H9 (cell line): ENCODE results near the gene RSPRY1. TPM values are rescaled to one million over a fixed set of nuclear protein-coding genes. Genes with fewer than 3 reads are reported as not detected.

Experiments used
- DNase-seq: peaks from one replicate; pipeline ENCODE4 v3.0.0-alpha.2; 2017
- H2AFZ ChIP-seq: one replicate; pipeline ENCODE4 v1.6.1; 2013; ENCODE audit warnings: mild to moderate bottlenecking, low read length, control low read depth, moderate library complexity
- H2AK5ac ChIP-seq: 2 replicates; pipeline ENCODE4 v1.6.1; 2013; ENCODE audit warnings: low read length, control low read depth, mixed read lengths; ENCODE audit not compliant: insufficient read length
- H2BK120ac ChIP-seq: one replicate; pipeline ENCODE4 v1.6.1; 2013; ENCODE audit warnings: low read depth, mild to moderate bottlenecking, low read length, control low read depth, inconsistent platforms; ENCODE audit not compliant: poor library complexity, severe bottlenecking
- H2BK12ac ChIP-seq: 2 replicates; pipeline ENCODE4 v1.6.1; 2013; ENCODE audit warnings: low read length, control low read depth, mixed read lengths, low read depth; ENCODE audit not compliant: insufficient read length
- H2BK15ac ChIP-seq: 2 replicates; pipeline ENCODE4 v1.6.1; 2013; ENCODE audit warnings: low read depth, low read length, control low read depth
- H2BK20ac ChIP-seq: one replicate; pipeline ENCODE4 v1.6.1; 2013; ENCODE audit warnings: low read depth, mild to moderate bottlenecking, low read length, control low read depth, inconsistent platforms; ENCODE audit not compliant: poor library complexity, severe bottlenecking
- H2BK5ac ChIP-seq: 2 replicates; pipeline ENCODE4 v1.6.1; 2013; ENCODE audit warnings: low read length, control low read depth, mixed read lengths; ENCODE audit not compliant: insufficient read length
- H3K14ac ChIP-seq: 2 replicates; pipeline ENCODE4 v1.6.1; 2013; ENCODE audit warnings: low read length, control low read depth; ENCODE audit not compliant: insufficient read depth
- H3K18ac ChIP-seq: 2 replicates; pipeline ENCODE4 v1.6.1; 2013; ENCODE audit warnings: low read depth, mild to moderate bottlenecking, mixed read lengths, low read length, control low read depth; ENCODE audit not compliant: insufficient read length
- H3K23ac ChIP-seq: 2 replicates; pipeline ENCODE4 v1.6.1; 2013; ENCODE audit warnings: low read length, control low read depth, mixed read lengths, low read depth; ENCODE audit not compliant: insufficient read length
- H3K23me2 ChIP-seq: 2 replicates; pipeline ENCODE4 v1.6.1; 2013; ENCODE audit warnings: low read depth, mild to moderate bottlenecking, mixed read lengths, low read length, control low read depth; ENCODE audit not compliant: insufficient read length, poor library complexity, severe bottlenecking
- H3K27ac ChIP-seq: 2 replicates; pipeline ENCODE4 v1.5.1; 2013; ENCODE audit warnings: low read length, control low read depth, mixed read lengths, low read depth; ENCODE audit not compliant: insufficient read length
- H3K27me3 ChIP-seq: 2 replicates; pipeline ENCODE4 v1.6.1; 2013; ENCODE audit warnings: low read length, control low read depth, inconsistent platforms; ENCODE audit not compliant: insufficient read depth
- H3K4ac ChIP-seq: 2 replicates; pipeline ENCODE4 v1.6.1; 2013; ENCODE audit warnings: low read depth, mild to moderate bottlenecking, control low read depth, inconsistent platforms, low read length, moderate library complexity
- H3K4me1 ChIP-seq: 2 replicates; pipeline ENCODE4 v1.6.1; 2013; ENCODE audit warnings: low read length, control low read depth, inconsistent platforms; ENCODE audit not compliant: insufficient read depth
- H3K4me2 ChIP-seq: 2 replicates; pipeline ENCODE4 v1.6.1; 2013; ENCODE audit warnings: low read length, control low read depth, mixed read lengths; ENCODE audit not compliant: insufficient read length, insufficient read depth
- H3K56ac ChIP-seq: 2 replicates; pipeline ENCODE4 v1.6.1; 2013; ENCODE audit warnings: low read depth, mild to moderate bottlenecking, mixed read lengths, low read length, control low read depth; ENCODE audit not compliant: insufficient read length
- H3K79me1 ChIP-seq: 2 replicates; pipeline ENCODE4 v1.6.1; 2013; ENCODE audit warnings: low read depth, mild to moderate bottlenecking, moderate library complexity, low read length, control low read depth, inconsistent platforms; ENCODE audit not compliant: insufficient read depth, poor library complexity, severe bottlenecking
- H3K79me2 ChIP-seq: 2 replicates; pipeline ENCODE4 v1.6.1; 2013; ENCODE audit warnings: low read length, control low read depth, inconsistent platforms; ENCODE audit not compliant: insufficient read depth
- H3K9ac ChIP-seq: 2 replicates; pipeline ENCODE4 v1.6.1; 2013; ENCODE audit warnings: low read length, control low read depth, mixed read lengths; ENCODE audit not compliant: insufficient read length; ENCODE audit errors: extremely low read depth
- H3K9me3 ChIP-seq: one replicate; pipeline ENCODE4 v1.6.1; 2013; ENCODE audit warnings: low read depth, low read length, inconsistent platforms; ENCODE audit not compliant: control insufficient read depth
- H3T11ph ChIP-seq: one replicate; pipeline ENCODE4 v1.6.1; 2013; ENCODE audit warnings: mild to moderate bottlenecking, low read length, control low read depth, inconsistent platforms
- H4K20me1 ChIP-seq: one replicate; pipeline ENCODE4 v1.6.1; 2013; ENCODE audit not compliant: control insufficient read depth, insufficient read length, insufficient read depth
- H4K5ac ChIP-seq: 2 replicates; pipeline ENCODE4 v1.6.1; 2013; ENCODE audit warnings: low read depth, mild to moderate bottlenecking, mixed read lengths, low read length, control low read depth; ENCODE audit not compliant: insufficient read length
- H4K8ac ChIP-seq: replicated peaks from 2 replicates; pipeline ENCODE4 v1.6.1; 2013; ENCODE audit warnings: low read length, control low read depth, mixed read lengths, low read depth; ENCODE audit not compliant: insufficient read length
- H4K91ac ChIP-seq: 2 replicates; pipeline ENCODE4 v1.6.1; 2013; ENCODE audit warnings: low read depth, mild to moderate bottlenecking, moderate library complexity, mixed read lengths, low read length, control low read depth; ENCODE audit not compliant: insufficient read length
- H3K27ac Mint-ChIP-seq, 3 experiments: 2 replicates in 2 of 3; 3 replicates in 1 of 3; pipeline ENCODE4 v1.8.0; 2020 to 2021; ENCODE audit warnings: mixed read lengths in 3 of 3, mild to moderate bottlenecking in 1 of 3, moderate library complexity in 1 of 3
- H3K27me3 Mint-ChIP-seq: 2 replicates; pipeline ENCODE4 v1.8.0; 2021; ENCODE audit warnings: low read depth, mild to moderate bottlenecking, moderate library complexity, mixed read lengths
- H3K36me3 Mint-ChIP-seq, 3 experiments: 2 replicates in 2 of 3; 3 replicates in 1 of 3; pipeline ENCODE4 v1.8.0; 2020 to 2021; ENCODE audit warnings: low read depth in 3 of 3, mixed read lengths in 3 of 3; ENCODE audit not compliant: insufficient read depth in 1 of 3
- H3K4me1 Mint-ChIP-seq, 2 experiments: 2 replicates each; pipeline ENCODE4 v1.8.0; 2020; ENCODE audit warnings: mixed read lengths in 2 of 2
- H3K4me3 Mint-ChIP-seq, 2 experiments: 2 replicates in 1 of 2; 3 replicates in 1 of 2; pipeline ENCODE4 v1.8.0; 2020 to 2021; ENCODE audit warnings: mild to moderate bottlenecking in 2 of 2, mixed read lengths in 2 of 2, moderate library complexity in 1 of 2
- H3K9me3 Mint-ChIP-seq, 2 experiments: 2 replicates in 1 of 2; 3 replicates in 1 of 2; pipeline ENCODE4 v1.8.0; 2020; ENCODE audit warnings: mild to moderate bottlenecking in 2 of 2, mixed read lengths in 2 of 2, moderate library complexity in 1 of 2
- WGBS: extraction: QIAGEN DNeasy Blood & Tissue Kit; methylation state at CpG from one replicate; pipeline ENCODE4 v1.1.7; 2013; ENCODE audit warnings: missing lambda C conversion rate, low lambda C conversion rate, mixed read lengths; ENCODE audit not compliant: insufficient read length; ENCODE audit errors: extremely low coverage; 5-methylcytosine and 5-hydroxymethylcytosine counted together
- total RNA-seq: library from RNA; stranded (reverse); gene quantifications from 2 replicates; pipeline ENCODE4 v1.2.1, GENCODE V29; 2021
- TF ChIP-seq, protein P1 (sequence below): fragments of 200-600 bp; sonication (generic); conservative IDR thresholded peaks from 3 replicates; pipeline ENCODE4 v1.8.0; 2021; ENCODE audit warnings: antibody characterized with exemption, mild to moderate bottlenecking

Gene RSPRY1
- total RNA-seq, 1 experiment from 2014 or later, result 36.1 TPM

DNA sequence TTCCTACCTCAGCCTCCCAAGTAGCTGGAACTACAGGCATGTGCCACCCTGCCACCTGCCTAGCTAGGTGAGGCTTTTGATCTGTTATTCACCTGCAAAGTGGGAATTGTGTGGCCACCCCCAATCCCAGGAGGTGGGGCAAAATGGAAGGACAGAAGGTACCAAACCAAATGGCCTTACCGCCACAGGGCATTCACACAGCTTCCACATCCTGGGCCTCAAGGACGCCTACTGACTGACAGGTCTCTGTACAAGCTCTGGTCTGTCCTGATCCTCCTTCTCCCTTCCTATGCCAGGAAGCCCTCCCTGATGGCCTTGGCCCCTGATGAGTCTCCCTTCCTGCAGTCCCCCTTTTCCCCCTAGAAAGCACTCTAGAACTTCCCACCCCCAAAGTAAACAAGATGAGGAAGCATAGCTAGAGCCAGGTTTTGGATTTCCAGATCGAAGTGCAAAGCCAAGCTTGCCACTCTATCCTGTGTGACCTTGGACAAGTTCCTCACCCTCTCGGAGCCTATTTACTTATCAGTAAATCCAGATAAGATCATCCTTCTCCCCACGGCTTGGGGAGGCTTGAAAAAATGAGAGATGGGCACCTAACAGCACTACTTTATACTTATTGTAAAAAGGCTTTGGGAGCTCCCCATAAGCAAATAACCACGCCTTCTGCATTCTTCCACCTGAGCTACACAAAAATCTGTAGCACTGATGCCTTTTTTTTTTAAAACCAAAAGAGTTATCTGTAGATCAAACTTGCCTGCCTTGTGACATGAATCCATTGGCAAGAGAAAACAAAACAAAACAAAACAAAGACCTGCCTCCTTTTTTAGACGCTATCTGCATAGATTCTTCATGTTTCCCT, 93.9 kb downstream of the RSPRY1 start:
- H2BK20ac ChIP-seq, result no peak overlapping the region
- H2AK5ac ChIP-seq, result no peak overlapping the region
- H3K23ac ChIP-seq, result no peak overlapping the region
- no peak overlapping the region for H3K27ac ChIP-seq
- no peak overlapping the region for H3K4me3 Mint-ChIP-seq
- H3K9me3 ChIP-seq, result no peaks in the 10 kb centered on the region
- H4K20me1 ChIP-seq, result no peaks in the 10 kb centered on the region
- H3K27me3 Mint-ChIP-seq, result peaks cover 41% of the 10 kb centered on the region
- no peak overlapping the region for H3T11ph ChIP-seq
- no peak overlapping the region for H2BK120ac ChIP-seq
- H4K5ac ChIP-seq, result no peak overlapping the region
- H3K9me3 Mint-ChIP-seq, result 0 out of 5 replicates have a peak, but pooled peaks cover 0 to 2% of the 10 kb centered on the region in 2 experiments
- H3K4ac ChIP-seq, result no peak overlapping the region
- H4K91ac ChIP-seq, result no peak overlapping the region
- H3K4me2 ChIP-seq, result no peak overlapping the region
- H3K79me2 ChIP-seq, result 0 out of 2 replicates have a peak, but pooled peaks cover 2% of the 10 kb centered on the region
- no peak overlapping the region for H3K9ac ChIP-seq
- no peak overlapping the region for H3K14ac ChIP-seq
- peaks cover 5% of the 10 kb centered on the region for H3K23me2 ChIP-seq
- H3K36me3 Mint-ChIP-seq, result no peaks in the 10 kb centered on the region
- no CpG with 5 or more reads among the region's 7 CpGs for WGBS
- TF ChIP-seq, protein P1, sequence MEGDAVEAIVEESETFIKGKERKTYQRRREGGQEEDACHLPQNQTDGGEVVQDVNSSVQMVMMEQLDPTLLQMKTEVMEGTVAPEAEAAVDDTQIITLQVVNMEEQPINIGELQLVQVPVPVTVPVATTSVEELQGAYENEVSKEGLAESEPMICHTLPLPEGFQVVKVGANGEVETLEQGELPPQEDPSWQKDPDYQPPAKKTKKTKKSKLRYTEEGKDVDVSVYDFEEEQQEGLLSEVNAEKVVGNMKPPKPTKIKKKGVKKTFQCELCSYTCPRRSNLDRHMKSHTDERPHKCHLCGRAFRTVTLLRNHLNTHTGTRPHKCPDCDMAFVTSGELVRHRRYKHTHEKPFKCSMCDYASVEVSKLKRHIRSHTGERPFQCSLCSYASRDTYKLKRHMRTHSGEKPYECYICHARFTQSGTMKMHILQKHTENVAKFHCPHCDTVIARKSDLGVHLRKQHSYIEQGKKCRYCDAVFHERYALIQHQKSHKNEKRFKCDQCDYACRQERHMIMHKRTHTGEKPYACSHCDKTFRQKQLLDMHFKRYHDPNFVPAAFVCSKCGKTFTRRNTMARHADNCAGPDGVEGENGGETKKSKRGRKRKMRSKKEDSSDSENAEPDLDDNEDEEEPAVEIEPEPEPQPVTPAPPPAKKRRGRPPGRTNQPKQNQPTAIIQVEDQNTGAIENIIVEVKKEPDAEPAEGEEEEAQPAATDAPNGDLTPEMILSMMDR, result no peak
- H2BK15ac ChIP-seq, result no peak overlapping the region
- DNase-seq, result no peak
- H3K4me1 Mint-ChIP-seq, result peaks cover 18 to 22% of the 10 kb centered on the region in 2 experiments
- no peak overlapping the region for H3K56ac ChIP-seq
- peak overlapping the region in 1 of 3 experiments; percentile 46; a peak in 1 of 7 replicates for H3K27ac Mint-ChIP-seq
- no peak overlapping the region for H2AFZ ChIP-seq
- peaks cover 4% of the 10 kb centered on the region; the same call in 1 of the 2 replicates for H3K4me1 ChIP-seq
- H2BK12ac ChIP-seq, result no peak overlapping the region
- H2BK5ac ChIP-seq, result no peak overlapping the region
- no peak overlapping the region for H4K8ac ChIP-seq
- H3K79me1 ChIP-seq, result no peaks in the 10 kb centered on the region
- H3K18ac ChIP-seq, result no peak overlapping the region
- peaks cover 15% of the 10 kb centered on the region; the same call in 1 of the 2 replicates for H3K27me3 ChIP-seq
